ENCODE results near the gene GJA10.

The GJA10 gene

DNA sequence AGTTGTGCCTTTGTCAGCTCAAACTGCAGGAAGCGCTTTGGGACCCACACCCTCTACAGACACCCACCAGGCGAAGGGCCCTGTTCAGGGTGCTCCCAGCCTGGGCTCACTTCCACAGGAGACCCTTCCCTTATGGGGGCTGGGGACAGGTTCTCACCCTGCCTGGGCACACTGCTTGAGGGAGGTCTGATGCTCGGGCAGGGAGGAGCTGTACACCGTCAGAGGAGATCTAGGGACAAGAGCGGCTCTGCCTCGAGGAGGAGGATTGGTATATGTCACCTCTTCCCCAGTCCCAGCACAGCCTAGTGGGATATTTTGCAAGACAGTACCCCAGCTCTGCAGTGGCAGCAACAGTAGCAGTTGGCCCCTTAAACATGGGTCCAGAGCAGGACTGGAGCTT is 26.9 kb downstream of the GJA10 start:
- no peak for TF ChIP-seq ZNF274 (IDR thresholded peaks at IDR 0.05; ENCODE audit: low read depth, low read length)
- Histone ChIP-seq H3K4me1 (ENCODE audit: insufficient read depth, insufficient read length) (peaks cover 6% of the 10 kb centered on the region), H3K27me3 (ENCODE audit: insufficient read depth, insufficient read length) (no peaks in the 10 kb centered on the region), H3K9ac (ENCODE audit: insufficient read length, low read depth) (no peak overlapping the region), H3K4me3 (ENCODE audit: insufficient read length, low read depth) (no peak overlapping the region), H3K36me3 (ENCODE audit: insufficient read depth, insufficient read length, low read length) (no peaks in the 10 kb centered on the region), H3K9me3 (ENCODE audit: insufficient read depth, low read length) (peaks cover 9% of the 10 kb centered on the region; the same call in 1 of the 2 replicates)
- DNase-seq (ENCODE audit: low read depth, low spot score), result no peak

DNA sequence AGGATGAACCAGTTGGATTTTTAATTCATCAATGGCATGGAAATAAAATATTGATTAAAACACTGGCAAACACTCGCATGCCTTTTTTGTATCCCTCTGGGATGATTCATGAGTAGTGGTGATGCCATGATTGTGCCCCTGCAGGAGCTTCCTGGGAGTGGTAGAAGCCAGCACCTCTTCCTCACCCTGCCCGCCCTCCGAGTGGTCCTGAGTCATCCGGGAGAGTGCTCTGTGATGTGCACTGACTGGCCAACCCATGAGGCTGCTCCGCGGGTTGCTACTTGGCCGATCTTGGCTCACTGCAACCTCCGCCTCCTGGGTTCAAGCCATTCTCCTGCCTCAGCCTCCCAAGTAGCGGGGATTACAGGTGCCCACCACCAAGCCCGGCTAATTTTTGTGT is 27.4 kb downstream of the GJA10 start:
- peaks cover 6% of the 10 kb centered on the region for H3K4me1 ChIP-seq (ENCODE audit: insufficient read depth, insufficient read length)
- no peaks in the 10 kb centered on the region for H3K36me3 ChIP-seq (ENCODE audit: insufficient read depth, insufficient read length, low read length)
- no peaks in the 10 kb centered on the region for H3K27me3 ChIP-seq (ENCODE audit: insufficient read depth, insufficient read length)
- 0 out of 2 replicates have a peak, but pooled peaks cover 7% of the 10 kb centered on the region for H3K9me3 ChIP-seq (ENCODE audit: insufficient read depth, low read length)
- no peak overlapping the region for H3K9ac ChIP-seq (ENCODE audit: insufficient read length, low read depth)
- TF ChIP-seq YY1 (IDR thresholded peaks at IDR 0.05; ENCODE audit: insufficient read depth, insufficient read length) (no peak), ZNF274 (IDR thresholded peaks at IDR 0.05; ENCODE audit: low read depth, low read length) (no peak), SUZ12 (IDR thresholded peaks at IDR 0.05; ENCODE audit: extremely low read depth, insufficient read depth, insufficient read length) (no peak)
- H3K4me3 ChIP-seq (ENCODE audit: insufficient read length, low read depth), result no peak overlapping the region
- no peak for DNase-seq (ENCODE audit: low read depth, low spot score)

DNA sequence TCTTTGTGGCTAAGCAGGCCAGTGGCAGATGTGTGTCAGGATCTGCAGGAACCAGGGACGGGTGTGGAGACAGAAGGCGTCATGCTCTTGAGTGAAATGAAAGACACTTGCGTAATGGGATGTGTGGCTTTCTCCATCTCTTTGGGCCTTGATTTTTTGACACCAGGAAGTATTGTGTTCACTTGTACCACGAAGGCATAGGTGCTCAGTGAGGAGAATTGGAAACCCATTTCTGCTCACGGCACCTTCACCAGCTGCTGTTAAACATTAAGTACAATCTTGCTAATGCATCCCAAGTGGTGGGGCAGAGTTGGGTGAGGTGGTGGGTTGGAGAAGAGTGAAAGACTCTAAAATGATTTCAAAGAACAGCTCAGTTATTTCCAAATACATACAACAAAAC is 30.0 kb downstream of the GJA10 start:
- Histone ChIP-seq H3K4me1 (ENCODE audit: insufficient read depth, insufficient read length) (no peaks in the 10 kb centered on the region), H3K27me3 (ENCODE audit: insufficient read depth, insufficient read length) (no peaks in the 10 kb centered on the region), H3K9me3 (ENCODE audit: insufficient read depth, low read length) (no peaks in the 10 kb centered on the region), H3K4me3 (ENCODE audit: insufficient read length, low read depth) (no peak overlapping the region), H3K36me3 (ENCODE audit: insufficient read depth, insufficient read length, low read length) (no peaks in the 10 kb centered on the region), H3K9ac (ENCODE audit: insufficient read length, low read depth) (no peak overlapping the region)
- TF ChIP-seq ZNF274 (IDR thresholded peaks at IDR 0.05; ENCODE audit: low read depth, low read length) (no peak), YY1 (IDR thresholded peaks at IDR 0.05; ENCODE audit: insufficient read depth, insufficient read length) (no peak), SUZ12 (IDR thresholded peaks at IDR 0.05; ENCODE audit: extremely low read depth, insufficient read depth, insufficient read length) (no peak)
- DNase-seq (ENCODE audit: low read depth, low spot score), result no peak

DNA sequence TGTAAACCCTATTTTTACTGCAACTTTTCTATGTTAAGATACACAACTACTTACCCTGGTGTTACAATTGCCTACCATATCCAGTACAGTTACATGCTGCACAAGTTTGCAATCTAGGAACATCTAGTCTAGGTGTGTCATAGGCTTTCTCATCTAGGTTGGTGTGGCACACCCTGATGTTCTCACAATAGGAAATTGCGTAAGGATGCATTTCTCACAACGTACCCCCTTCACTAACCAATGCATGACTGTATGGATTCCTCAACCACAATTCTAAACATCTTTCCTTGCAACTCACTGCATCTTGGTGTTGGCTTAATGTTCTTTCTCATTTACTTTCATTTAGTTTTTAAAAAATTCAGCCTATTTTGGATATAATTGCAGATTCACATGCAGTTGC is 31.6 kb downstream of the GJA10 start:
- Histone ChIP-seq H3K27me3 (ENCODE audit: insufficient read depth, insufficient read length) (no peaks in the 10 kb centered on the region), H3K4me3 (ENCODE audit: insufficient read length, low read depth) (no peak overlapping the region), H3K36me3 (ENCODE audit: insufficient read depth, insufficient read length, low read length) (no peaks in the 10 kb centered on the region), H3K9me3 (ENCODE audit: insufficient read depth, low read length) (no peaks in the 10 kb centered on the region), H3K9ac (ENCODE audit: insufficient read length, low read depth) (no peak overlapping the region), H3K4me1 (ENCODE audit: insufficient read depth, insufficient read length) (no peaks in the 10 kb centered on the region)
- DNase-seq (ENCODE audit: low read depth, low spot score), result no peak
- no peak for TF ChIP-seq SUZ12 (IDR thresholded peaks at IDR 0.05; ENCODE audit: extremely low read depth, insufficient read depth, insufficient read length)
- TF ChIP-seq YY1 (IDR thresholded peaks at IDR 0.05; ENCODE audit: insufficient read depth, insufficient read length), result no peak

DNA sequence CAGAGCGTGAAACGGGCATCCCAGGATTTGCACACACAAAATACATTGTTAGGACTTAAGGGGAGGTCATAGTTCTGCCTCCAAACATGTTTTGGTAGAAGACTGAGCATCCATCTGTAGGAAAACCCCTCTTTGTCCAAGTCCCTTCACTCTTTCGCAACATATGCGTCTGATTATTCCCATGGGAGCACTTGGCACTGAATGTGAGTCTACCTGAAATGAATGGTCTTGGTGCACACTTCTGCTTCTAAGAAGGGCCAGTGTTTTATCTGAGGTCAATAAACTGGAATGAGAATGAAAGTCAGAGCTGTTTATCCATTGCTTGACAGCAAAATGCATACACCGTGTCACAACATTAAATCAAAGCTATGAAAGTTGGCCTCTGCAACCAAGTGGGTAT is 33.0 kb downstream of the GJA10 start:
- no peaks in the 10 kb centered on the region for H3K27me3 ChIP-seq (ENCODE audit: insufficient read depth, insufficient read length)
- DNase-seq (ENCODE audit: low read depth, low spot score), result no peak
- H3K9me3 ChIP-seq (ENCODE audit: insufficient read depth, low read length), result no peaks in the 10 kb centered on the region
- H3K4me3 ChIP-seq (ENCODE audit: insufficient read length, low read depth), result no peak overlapping the region
- H3K4me1 ChIP-seq (ENCODE audit: insufficient read depth, insufficient read length), result no peaks in the 10 kb centered on the region
- no peaks in the 10 kb centered on the region for H3K36me3 ChIP-seq (ENCODE audit: insufficient read depth, insufficient read length, low read length)
- H3K9ac ChIP-seq (ENCODE audit: insufficient read length, low read depth), result no peak overlapping the region
- TF ChIP-seq SUZ12 (IDR thresholded peaks at IDR 0.05; ENCODE audit: extremely low read depth, insufficient read depth, insufficient read length) (no peak), YY1 (IDR thresholded peaks at IDR 0.05; ENCODE audit: insufficient read depth, insufficient read length) (no peak), ZNF274 (IDR thresholded peaks at IDR 0.05; ENCODE audit: low read depth, low read length) (no peak)

DNA sequence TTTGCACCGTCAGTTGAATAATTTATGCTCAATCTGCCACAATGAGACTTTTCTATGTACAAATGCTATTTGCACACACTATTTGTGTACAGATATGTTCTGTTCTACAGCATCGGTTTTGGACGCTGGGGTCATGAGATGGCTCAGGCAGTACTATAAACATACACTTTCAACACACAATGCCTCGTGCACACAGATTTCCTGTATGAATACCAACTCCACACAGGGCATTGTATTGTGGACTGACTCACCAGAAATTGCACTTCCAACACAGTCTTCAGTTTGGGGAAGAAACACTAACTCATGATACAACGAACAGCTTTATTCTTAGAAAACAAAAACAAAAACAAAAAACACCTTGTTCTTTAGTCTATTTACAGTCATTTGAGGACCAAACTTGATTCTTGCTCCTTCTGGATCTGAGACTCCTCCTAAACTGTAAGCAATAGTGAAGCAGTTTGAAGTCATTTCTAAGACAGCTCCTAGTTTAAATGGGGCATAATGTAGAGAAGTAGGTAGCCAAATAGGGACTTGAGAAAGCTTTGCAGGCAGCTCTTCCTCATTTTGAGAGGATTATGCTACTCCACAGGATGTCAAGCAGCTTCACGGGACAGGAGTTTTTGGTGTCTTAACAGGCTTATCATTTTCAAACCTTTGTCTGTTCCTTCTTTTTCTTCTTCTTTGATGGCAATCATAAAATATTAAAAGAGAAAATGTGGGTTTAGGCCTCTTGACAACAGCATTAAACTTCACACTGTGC is 33.7 kb downstream of the GJA10 start:
- Histone ChIP-seq H3K9me3 (ENCODE audit: insufficient read depth, low read length) (no peaks in the 10 kb centered on the region), H3K4me3 (ENCODE audit: insufficient read length, low read depth) (no peak overlapping the region), H3K36me3 (ENCODE audit: insufficient read depth, insufficient read length, low read length) (no peaks in the 10 kb centered on the region), H3K9ac (ENCODE audit: insufficient read length, low read depth) (no peak overlapping the region), H3K4me1 (ENCODE audit: insufficient read depth, insufficient read length) (no peaks in the 10 kb centered on the region), H3K27me3 (ENCODE audit: insufficient read depth, insufficient read length) (no peaks in the 10 kb centered on the region)
- TF ChIP-seq ZNF274 (IDR thresholded peaks at IDR 0.05; ENCODE audit: low read depth, low read length) (no peak), SUZ12 (IDR thresholded peaks at IDR 0.05; ENCODE audit: extremely low read depth, insufficient read depth, insufficient read length) (no peak), YY1 (IDR thresholded peaks at IDR 0.05; ENCODE audit: insufficient read depth, insufficient read length) (no peak)
- DNase-seq (ENCODE audit: low read depth, low spot score), result no peak

DNA sequence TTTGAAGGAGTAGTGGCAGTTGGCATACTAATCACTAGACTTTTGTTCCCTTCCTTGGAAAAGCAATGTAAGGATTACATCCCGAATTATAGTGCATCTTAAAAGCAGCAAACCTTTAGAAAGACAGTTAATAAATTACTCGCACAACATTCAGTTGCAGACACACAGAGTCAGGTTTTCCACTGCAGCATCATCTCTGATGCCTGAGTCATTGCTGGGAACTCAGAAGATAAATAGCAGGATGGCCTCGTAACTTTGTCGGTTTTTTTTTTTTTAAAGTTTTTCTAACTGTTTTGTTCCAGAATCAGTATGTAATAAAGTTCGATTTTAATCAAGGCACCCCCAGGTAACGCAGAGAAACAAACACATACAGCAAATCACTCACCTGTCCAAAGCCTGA is 34.3 kb downstream of the GJA10 start:
- DNase-seq (ENCODE audit: low read depth, low spot score), result no peak
- H3K36me3 ChIP-seq (ENCODE audit: insufficient read depth, insufficient read length, low read length), result no peaks in the 10 kb centered on the region
- TF ChIP-seq ZNF274 (IDR thresholded peaks at IDR 0.05; ENCODE audit: low read depth, low read length) (no peak), YY1 (IDR thresholded peaks at IDR 0.05; ENCODE audit: insufficient read depth, insufficient read length) (no peak), SUZ12 (IDR thresholded peaks at IDR 0.05; ENCODE audit: extremely low read depth, insufficient read depth, insufficient read length) (no peak)
- H3K27me3 ChIP-seq (ENCODE audit: insufficient read depth, insufficient read length), result no peaks in the 10 kb centered on the region
- H3K4me3 ChIP-seq (ENCODE audit: insufficient read length, low read depth), result no peak overlapping the region
- no peaks in the 10 kb centered on the region for H3K4me1 ChIP-seq (ENCODE audit: insufficient read depth, insufficient read length)
- H3K9me3 ChIP-seq (ENCODE audit: insufficient read depth, low read length), result no peaks in the 10 kb centered on the region
- H3K9ac ChIP-seq (ENCODE audit: insufficient read length, low read depth), result no peak overlapping the region

Data from NT2/D1 (cell line).